Neuronal stem cell (in vitro differentiated cells): ENCODE measurements around the gene SEPHS1.
A peak's percentile ranks its signal among the peaks of the same experiment; 100 is the strongest.

Experiments used
- DNase-seq: peaks from one replicate; pipeline ENCODE4 v3.0.0-alpha.2; 2013; ENCODE audit warnings: low spot score
- H2AFZ ChIP-seq: one replicate; pipeline ENCODE4 v1.6.1; 2013; ENCODE audit warnings: mild to moderate bottlenecking, low read length, inconsistent platforms
- H2AK5ac ChIP-seq: 2 replicates; pipeline ENCODE4 v1.6.1; 2013; ENCODE audit warnings: low read depth, mild to moderate bottlenecking, inconsistent platforms, low read length, moderate library complexity, mixed read lengths
- H2BK120ac ChIP-seq: 2 replicates; pipeline ENCODE4 v1.6.1; 2013; ENCODE audit warnings: low read depth, mild to moderate bottlenecking, inconsistent platforms, low read length, moderate library complexity, mixed read lengths
- H2BK12ac ChIP-seq: one replicate; pipeline ENCODE4 v1.6.1; 2013; ENCODE audit warnings: low read length, inconsistent platforms
- H2BK15ac ChIP-seq: 2 replicates; pipeline ENCODE4 v1.6.1; 2013; ENCODE audit warnings: mild to moderate bottlenecking, low read length, inconsistent platforms, mixed read lengths
- H2BK5ac ChIP-seq: one replicate; pipeline ENCODE4 v1.6.1; 2013; ENCODE audit warnings: inconsistent platforms, mild to moderate bottlenecking, low read length, moderate library complexity
- H3K14ac ChIP-seq: one replicate; pipeline ENCODE4 v1.6.1; 2013; ENCODE audit warnings: low read length, inconsistent platforms
- H3K18ac ChIP-seq: 2 replicates; pipeline ENCODE4 v1.6.1; 2013; ENCODE audit warnings: low read length, inconsistent platforms
- H3K23ac ChIP-seq: 2 replicates; pipeline ENCODE4 v1.6.1; 2013; ENCODE audit warnings: low read depth, mild to moderate bottlenecking, mixed read lengths, low read length, inconsistent platforms; ENCODE audit not compliant: poor library complexity
- H3K27ac ChIP-seq: replicated peaks from 3 replicates; pipeline ENCODE4 v1.5.1; 2013; ENCODE audit warnings: low read length, inconsistent platforms
- H3K27me3 ChIP-seq, 3 experiments: 2 replicates each; pipeline ENCODE4 v1.6.1; 2013; ENCODE audit warnings: low read length in 3 of 3, mild to moderate bottlenecking in 2 of 3, inconsistent platforms in 1 of 3, low read depth in 1 of 3, mixed read lengths in 1 of 3, moderate library complexity in 1 of 3; ENCODE audit not compliant: control insufficient read depth in 3 of 3, insufficient read depth in 3 of 3
- H3K36me3 ChIP-seq, 2 donors: replicated peaks in 1 of 2; 2 replicates each; pipeline ENCODE4 v1.6.1; 2013; ENCODE audit warnings: low read length in 2 of 2; ENCODE audit not compliant: control insufficient read depth in 2 of 2, insufficient read depth in 2 of 2
- H3K4ac ChIP-seq: 2 replicates; pipeline ENCODE4 v1.6.1; 2013; ENCODE audit warnings: inconsistent platforms, mild to moderate bottlenecking, low read length, moderate library complexity
- H3K4me1 ChIP-seq, 2 donors: 1 replicate in 1 of 2; 2 replicates in 1 of 2; pipeline ENCODE4 v1.6.1; 2013; ENCODE audit warnings: low read length in 2 of 2, low read depth in 1 of 2; ENCODE audit not compliant: control insufficient read depth in 2 of 2, insufficient read depth in 1 of 2
- H3K4me2 ChIP-seq: one replicate; pipeline ENCODE4 v1.6.1; 2013; ENCODE audit warnings: mild to moderate bottlenecking, low read length, inconsistent platforms; ENCODE audit not compliant: insufficient read depth, poor library complexity, severe bottlenecking
- H3K4me3 ChIP-seq, 2 donors: 2 replicates each; pipeline ENCODE4 v1.5.1; 2013; ENCODE audit warnings: low read length in 2 of 2, mild to moderate bottlenecking in 2 of 2, inconsistent platforms in 1 of 2, moderate library complexity in 1 of 2
- H3K79me1 ChIP-seq: one replicate; pipeline ENCODE4 v1.6.1; 2013; ENCODE audit warnings: low read depth, mild to moderate bottlenecking, inconsistent platforms, low read length, moderate library complexity
- H3K9ac ChIP-seq: one replicate; pipeline ENCODE4 v1.6.1; 2013; ENCODE audit warnings: mild to moderate bottlenecking, low read depth, low read length, inconsistent platforms; ENCODE audit not compliant: poor library complexity
- H3K9me3 ChIP-seq, 2 donors: replicated peaks in 1 of 2; 2 replicates each; pipeline versions ENCODE3 to v1.6.1; 2013; ENCODE audit warnings: low read length in 2 of 2, mild to moderate bottlenecking in 2 of 2, inconsistent platforms in 1 of 2, low read depth in 1 of 2, mixed read lengths in 1 of 2, moderate library complexity in 1 of 2; ENCODE audit not compliant: control insufficient read depth in 2 of 2, insufficient read depth in 1 of 2
- H4K8ac ChIP-seq: one replicate; pipeline ENCODE4 v1.6.1; 2013; ENCODE audit warnings: low read depth, mild to moderate bottlenecking, inconsistent platforms, low read length, moderate library complexity
- H4K91ac ChIP-seq: one replicate; pipeline ENCODE4 v1.6.1; 2013; ENCODE audit warnings: low read length, low read depth, mild to moderate bottlenecking, inconsistent platforms; ENCODE audit not compliant: poor library complexity
- WGBS, 2 donors: extraction: QIAGEN DNeasy Blood & Tissue Kit; methylation state at CpG; one replicate each; pipeline ENCODE4 v1.1.7; 2013; ENCODE audit warnings: missing lambda C conversion rate in 2 of 2, mixed read lengths in 1 of 2; ENCODE audit not compliant: insufficient read length in 2 of 2, insufficient replicate concordance in 1 of 2; ENCODE audit errors: extremely low coverage in 2 of 2; 5-methylcytosine and 5-hydroxymethylcytosine counted together

The SEPHS1 gene

DNA sequence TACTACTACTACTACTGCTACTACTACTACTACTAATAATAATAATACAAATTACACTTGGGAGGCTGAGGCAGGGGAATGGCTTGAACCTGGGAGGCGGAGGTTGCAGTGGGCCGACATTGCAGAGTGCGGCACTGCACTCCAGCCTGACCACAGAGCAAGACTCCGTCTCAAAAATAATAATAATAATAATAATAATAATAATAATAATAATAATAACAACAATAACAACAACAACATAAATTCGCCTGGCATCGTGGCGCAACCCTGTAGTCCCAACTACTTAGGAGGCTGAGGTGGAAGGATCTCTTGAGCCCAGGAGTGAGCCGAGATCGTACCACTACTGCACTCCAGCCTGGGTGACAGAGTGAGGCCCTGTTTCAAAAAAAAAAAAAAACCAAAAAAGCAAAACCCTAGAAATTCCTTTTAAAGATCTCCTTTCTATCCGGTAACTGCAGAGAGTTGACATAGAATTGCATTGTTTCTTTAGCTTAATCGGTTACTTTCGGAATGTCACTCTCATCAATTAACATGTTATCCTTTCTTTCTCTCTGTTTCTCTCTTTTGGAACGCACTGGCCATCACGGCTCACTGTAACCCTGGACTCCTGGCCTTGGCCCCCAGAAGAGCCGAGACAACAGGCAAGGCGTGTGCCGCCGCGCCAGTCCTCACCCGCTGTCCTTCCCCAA lies 49.2 kb downstream of the SEPHS1 start:
- no peaks in the 10 kb centered on the region for H3K9me3 ChIP-seq
- H2BK5ac ChIP-seq = no peak overlapping the region
- no peak for DNase-seq
- no peak overlapping the region for H2AK5ac ChIP-seq
- H2BK120ac ChIP-seq = peak overlapping the region; percentile 89
- peaks cover 3% of the 10 kb centered on the region in 2 donors for H3K4me1 ChIP-seq
- H3K79me1 ChIP-seq = no peaks in the 10 kb centered on the region
- peaks cover 0 to 8% of the 10 kb centered on the region in 2 donors for H3K36me3 ChIP-seq
- peak overlapping the region; percentile 51 to 89 for H3K4me3 ChIP-seq
- peak overlapping the region; percentile 73 for H3K23ac ChIP-seq
- H3K14ac ChIP-seq = no peak overlapping the region
- no peak overlapping the region for H4K91ac ChIP-seq
- no peak overlapping the region for H2BK15ac ChIP-seq
- H2BK12ac ChIP-seq = no peak overlapping the region
- H3K27me3 ChIP-seq = no peaks in the 10 kb centered on the region
- H3K9ac ChIP-seq = peak overlapping the region; percentile 88
- WGBS, 2 donors = no CpG with 5 or more reads among the region's 20 CpGs
- peak overlapping the region; percentile 83 for H3K27ac ChIP-seq
- no peak overlapping the region for H4K8ac ChIP-seq
- H2AFZ ChIP-seq = peak overlapping the region; percentile 91
- H3K4me2 ChIP-seq = peak overlapping the region; percentile 93
- no peak overlapping the region for H3K4ac ChIP-seq
- peak overlapping the region; percentile 99 for H3K18ac ChIP-seq

DNA sequence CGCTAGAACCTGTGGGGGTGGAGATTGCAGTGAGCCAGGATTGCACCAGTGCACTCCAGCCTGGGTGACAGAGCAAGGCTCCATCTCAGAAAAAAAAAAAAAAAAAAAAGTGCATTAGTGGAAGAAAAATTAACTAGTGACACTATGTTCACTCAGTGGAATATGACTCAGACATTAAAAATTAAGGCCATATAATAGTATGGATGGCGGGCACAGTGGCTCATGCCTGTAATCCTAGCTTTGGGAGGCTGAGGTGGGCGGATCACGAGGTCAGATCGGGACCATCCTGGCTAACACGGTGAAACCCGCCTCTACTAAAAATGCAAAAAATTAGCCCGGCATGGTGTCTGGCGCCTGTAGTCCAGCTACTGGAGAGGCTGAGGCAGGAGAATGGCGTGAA lies 51.6 kb downstream of the SEPHS1 start:
- H4K91ac ChIP-seq = no peak overlapping the region
- H3K36me3 ChIP-seq = peaks cover 0 to 20% of the 10 kb centered on the region in 2 donors
- no peak overlapping the region for H2BK12ac ChIP-seq
- DNase-seq = no peak
- no peak overlapping the region for H4K8ac ChIP-seq
- no peak overlapping the region for H2BK120ac ChIP-seq
- no peak overlapping the region for H3K23ac ChIP-seq
- no peak overlapping the region for H3K4ac ChIP-seq
- no peak overlapping the region for H2AFZ ChIP-seq
- H3K4me2 ChIP-seq = no peak overlapping the region
- no peaks in the 10 kb centered on the region for H3K27me3 ChIP-seq
- H2BK15ac ChIP-seq = no peak overlapping the region
- no peak overlapping the region for H3K27ac ChIP-seq
- no peak overlapping the region for H2BK5ac ChIP-seq
- H2AK5ac ChIP-seq = no peak overlapping the region
- H3K9me3 ChIP-seq = no peaks in the 10 kb centered on the region
- no peaks in the 10 kb centered on the region for H3K79me1 ChIP-seq
- WGBS, 2 donors = no CpG with 5 or more reads among the region's 10 CpGs
- no peak overlapping the region for H3K4me3 ChIP-seq
- no peak overlapping the region for H3K9ac ChIP-seq
- H3K14ac ChIP-seq = no peak overlapping the region
- peaks cover 0 to 3% of the 10 kb centered on the region in 2 donors for H3K4me1 ChIP-seq
- no peak overlapping the region for H3K18ac ChIP-seq

DNA sequence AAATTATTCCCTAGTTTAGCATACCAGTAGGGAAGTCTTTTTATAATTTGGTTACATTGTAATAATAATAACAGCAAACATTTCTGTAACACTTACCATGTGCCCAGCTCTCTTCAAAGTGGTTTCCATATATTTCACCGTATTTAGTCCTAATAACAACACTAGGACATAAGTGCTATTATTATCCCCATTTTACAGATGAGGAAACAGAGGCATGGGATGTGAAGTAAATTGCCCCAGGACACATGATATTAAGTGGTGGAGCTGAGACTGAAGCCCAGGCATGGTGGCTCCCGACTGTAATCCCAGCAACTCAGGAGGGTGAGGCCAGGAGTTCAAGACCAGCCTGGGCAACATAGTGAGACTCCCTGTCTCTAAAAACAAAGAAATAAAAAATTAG lies 53.3 kb downstream of the SEPHS1 start:
- Histone ChIP-seq H3K4me3 (no peak overlapping the region), H2BK5ac (no peak overlapping the region), H3K79me1 (no peaks in the 10 kb centered on the region), H3K18ac (no peak overlapping the region), H2AK5ac (no peak overlapping the region), H3K9ac (no peak overlapping the region), H3K4me1 (peaks cover 0 to 3% of the 10 kb centered on the region in 2 donors), H3K27ac (no peak overlapping the region), H3K4me2 (no peak overlapping the region), H3K23ac (no peak overlapping the region), H4K8ac (no peak overlapping the region), H2BK120ac (no peak overlapping the region), H3K4ac (no peak overlapping the region), H2BK15ac (no peak overlapping the region), H3K9me3 (no peaks in the 10 kb centered on the region), H3K36me3 (peaks cover 0 to 21% of the 10 kb centered on the region in 2 donors), H2AFZ (no peak overlapping the region), H2BK12ac (no peak overlapping the region), H3K27me3 (no peaks in the 10 kb centered on the region), H3K14ac (no peak overlapping the region), H4K91ac (no peak overlapping the region)
- WGBS, 2 donors = no CpG with 5 or more reads among the region's 2 CpGs
- no peak for DNase-seq

DNA sequence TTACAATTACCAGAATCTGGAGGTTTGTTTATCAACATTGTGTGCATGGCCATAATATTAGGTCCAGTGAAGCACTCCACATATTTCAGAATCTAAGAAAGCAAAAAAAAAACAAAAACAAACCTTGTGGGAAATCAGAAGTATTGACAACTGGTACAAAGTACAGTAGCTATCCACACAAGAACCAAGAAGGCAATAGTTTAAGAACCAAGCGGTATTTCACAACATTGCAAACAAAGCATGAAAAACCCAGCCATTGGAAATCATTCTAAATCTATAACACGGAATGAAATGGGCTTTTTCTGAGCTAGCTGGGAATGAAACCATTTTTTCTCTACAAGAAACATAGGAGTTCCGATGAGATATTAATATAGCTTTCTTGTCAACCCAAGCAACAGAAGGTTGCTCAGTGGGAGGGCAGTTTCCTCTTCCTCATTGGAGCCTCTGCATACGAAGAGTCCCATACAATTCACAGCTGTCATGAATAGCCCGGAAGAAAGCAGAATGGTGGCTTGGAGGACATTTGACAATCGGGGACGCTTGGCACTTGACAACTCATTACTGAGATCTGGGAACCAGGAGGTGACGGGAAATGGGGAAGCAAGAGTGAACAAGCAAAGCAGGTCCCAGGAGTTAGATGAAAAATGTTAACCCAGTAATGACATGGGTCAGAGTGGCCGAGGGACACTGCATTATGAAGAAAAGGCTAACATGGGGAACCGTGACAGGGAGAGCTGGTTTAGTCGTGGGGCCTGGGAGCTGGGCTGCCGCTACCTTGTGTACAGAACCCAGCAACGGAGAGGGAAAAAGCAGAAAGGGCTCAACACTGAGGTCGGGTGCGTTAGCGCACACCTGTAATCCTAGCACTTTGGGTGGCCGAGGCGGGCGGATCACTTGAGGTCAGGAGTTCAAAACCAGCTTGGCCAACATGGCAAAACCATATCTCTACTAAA lies 56.0 kb downstream of the SEPHS1 start:
- Histone ChIP-seq H2BK5ac (no peak overlapping the region), H3K27me3 (no peaks in the 10 kb centered on the region), H3K79me1 (no peaks in the 10 kb centered on the region), H3K4me1 (no peaks in the 10 kb centered on the region), H3K4ac (no peak overlapping the region), H4K8ac (no peak overlapping the region), H3K4me2 (no peak overlapping the region), H3K18ac (no peak overlapping the region), H2BK15ac (no peak overlapping the region), H3K14ac (no peak overlapping the region), H3K27ac (no peak overlapping the region), H3K23ac (no peak overlapping the region), H3K4me3 (no peak overlapping the region), H2AFZ (no peak overlapping the region), H3K36me3 (peaks cover 0 to 34% of the 10 kb centered on the region in 2 donors), H2BK12ac (no peak overlapping the region), H3K9me3 (no peaks in the 10 kb centered on the region), H3K9ac (no peak overlapping the region), H2AK5ac (no peak overlapping the region), H4K91ac (no peak overlapping the region), H2BK120ac (no peak overlapping the region)
- no CpG with 5 or more reads among the region's 19 CpGs for WGBS, 2 donors
- DNase-seq = no peak
